Measurements from ENCODE around the gene TRIM47. TPM values are rescaled to one million over a fixed set of nuclear protein-coding genes. Genes with fewer than 3 reads are reported as not detected.
A peak's percentile ranks its signal among the peaks of the same experiment; 100 is the strongest.
"Not testable (repeated sequence)": the region's sequence is repeated elsewhere in the genome, so short reads cannot be mapped to it uniquely, and the experiment has no call there.

Gene TRIM47
- total and polyA plus RNA-seq, 2 of the 13 experiments (the other 11 are each of a cell fraction or from before 2014, with no cell fraction given): 33.5 to 82.0 TPM

DNA sequence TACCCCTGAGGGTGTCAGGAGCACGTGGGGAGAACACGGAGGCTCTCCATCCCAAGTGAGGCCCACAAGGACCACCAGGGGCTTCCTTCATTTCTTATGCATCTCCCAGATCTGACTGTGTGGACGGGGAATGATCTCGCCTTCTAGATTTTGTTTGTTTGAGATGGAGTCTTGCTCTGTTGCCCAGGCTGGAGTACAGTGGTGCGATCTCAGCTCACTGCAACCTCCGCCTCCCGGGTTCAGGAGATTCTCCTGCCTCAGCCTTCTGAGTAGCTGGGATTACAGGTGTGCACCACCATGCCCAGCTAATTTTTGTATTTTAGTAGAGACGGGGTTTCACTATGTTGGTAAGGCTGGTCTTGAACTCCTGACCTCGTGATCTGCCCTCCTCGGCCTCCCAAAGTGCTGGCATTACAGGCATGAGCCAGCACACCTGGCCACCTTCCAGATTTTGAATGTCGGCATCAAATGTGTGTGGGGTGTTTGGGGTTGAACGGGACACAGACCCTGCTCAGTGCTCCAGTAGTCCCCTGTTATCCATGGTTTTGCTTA lies 9.6 kb downstream of the TRIM47 start (continued):
- TF ChIP-seq ZNF687 (CRISPR knock-in tag; IDR thresholded peaks at IDR 0.05) (peak; percentile 39; the same call in 1 of the 2 replicates), BRD4 (CRISPR knock-in tag; IDR thresholded peaks at IDR 0.05) (peak; percentile 22; the same call in 1 of the 2 replicates), ZNF547 (CRISPR knock-in tag; IDR thresholded peaks at IDR 0.05) (0 out of 2 replicates have a peak, but pooled peaks have one; percentile 2), NFKB2 (CRISPR knock-in tag; IDR thresholded peaks at IDR 0.05; ENCODE audit: borderline replicate concordance) (peak; percentile 44; the same call in 1 of the 2 replicates), ZNF33B (CRISPR knock-in tag; IDR thresholded peaks at IDR 0.05) (peak; percentile 31; the same call in 1 of the 2 replicates), NFIB (CRISPR knock-in tag; IDR thresholded peaks at IDR 0.05; ENCODE audit: borderline replicate concordance) (0 out of 2 replicates have a peak, but pooled peaks have one; percentile 41), AHR (CRISPR knock-in tag; IDR thresholded peaks at IDR 0.05) (0 out of 2 replicates have a peak, but pooled peaks have one; percentile 54), ZNF740 (CRISPR knock-in tag; IDR thresholded peaks at IDR 0.05) (0 out of 2 replicates have a peak, but pooled peaks have one; percentile 13), ZNF253 (CRISPR knock-in tag; IDR thresholded peaks at IDR 0.05; ENCODE audit: borderline replicate concordance) (0 out of 2 replicates have a peak, but pooled peaks have one; percentile 35), ZNF121 (CRISPR knock-in tag; IDR thresholded peaks at IDR 0.05) (peak; percentile 97), ZNF414 (CRISPR knock-in tag; IDR thresholded peaks at IDR 0.05) (peak; percentile 48; the same call in 1 of the 2 replicates), ETV6 (CRISPR knock-in tag; conservative IDR thresholded peaks at IDR 0.05) (peak; percentile 20; the same call in 1 of the 2 replicates), ZHX2 (IDR thresholded peaks at IDR 0.05; ENCODE audit: low read depth) (0 out of 2 replicates have a peak, but pooled peaks have one; percentile 9), ZNF44 (CRISPR knock-in tag; IDR thresholded peaks at IDR 0.05) (0 out of 2 replicates have a peak, but pooled peaks have one; percentile 48)
- TF ChIP-seq, protein P1, sequence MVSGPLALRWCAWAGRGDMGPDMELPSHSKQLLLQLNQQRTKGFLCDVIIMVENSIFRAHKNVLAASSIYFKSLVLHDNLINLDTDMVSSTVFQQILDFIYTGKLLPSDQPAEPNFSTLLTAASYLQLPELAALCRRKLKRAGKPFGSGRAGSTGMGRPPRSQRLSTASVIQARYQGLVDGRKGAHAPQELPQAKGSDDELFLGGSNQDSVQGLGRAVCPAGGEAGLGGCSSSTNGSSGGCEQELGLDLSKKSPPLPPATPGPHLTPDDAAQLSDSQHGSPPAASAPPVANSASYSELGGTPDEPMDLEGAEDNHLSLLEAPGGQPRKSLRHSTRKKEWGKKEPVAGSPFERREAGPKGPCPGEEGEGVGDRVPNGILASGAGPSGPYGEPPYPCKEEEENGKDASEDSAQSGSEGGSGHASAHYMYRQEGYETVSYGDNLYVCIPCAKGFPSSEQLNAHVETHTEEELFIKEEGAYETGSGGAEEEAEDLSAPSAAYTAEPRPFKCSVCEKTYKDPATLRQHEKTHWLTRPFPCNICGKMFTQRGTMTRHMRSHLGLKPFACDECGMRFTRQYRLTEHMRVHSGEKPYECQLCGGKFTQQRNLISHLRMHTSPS (CRISPR knock-in tag; IDR thresholded peaks at IDR 0.05; ENCODE audit: low read depth): peak; percentile 23; the same call in 1 of the 2 replicates
- TF ChIP-seq ZHX2 (CRISPR knock-in tag; IDR thresholded peaks at IDR 0.05; ENCODE audit: borderline replicate concordance): not testable (repeated sequence)

Data from HepG2 (cell line).